K562 (cell line): Measurements from ENCODE around the gene MAGED1. TPM values are rescaled to one million over a fixed set of nuclear protein-coding genes. Genes with fewer than 3 reads are reported as not detected.

ENCODE experiments used
- ATAC-seq: fragments of 200-7000 bp; cut with Tn5 transposase; 3 replicates; pipeline ENCODE4 v1.9.1; 2020; ENCODE audit warnings: moderate library complexity
- BruUV-seq: library from RNA; stranded (reverse); fragments of 400-500 nt; replicated peaks from 2 replicates; lab custom pipeline; 2021; lab: Mats Ljungman, UMichigan
- CTCF ChIA-PET: fragments of 300-600 bp; formaldehyde crosslinking; extraction: SDS; loops from one replicate; lab custom pipeline; 2021; ENCODE audit warnings: low intra/inter-chr PET ratio; lab: Yijun Ruan, JAX
- POLR2A ChIA-PET: fragments of 300-600, 350-650 bp; sonication (Branson Sonifier 250); formaldehyde crosslinking; extraction: SDS; loops from one replicate; lab custom pipeline; 2021; ENCODE audit warnings: antibody characterized with exemption, inconsistent platforms; lab: Yijun Ruan, JAX
- DNase-seq, 4 experiments: peaks; one replicate each; pipeline versions ENCODE4 v3.0.0 to v3.0.0-alpha.2; 2011 to 2018; ENCODE audit warnings: low spot score in 3 of 4, mixed read lengths in 3 of 4; ENCODE audit errors: extremely low read depth in 1 of 4
- FAIRE-seq: peaks from 2 replicates; lab custom pipeline; 2011; peaks lifted over from hg19 to GRCh38; lab: Jason Lieb, UNC
- H2AFZ ChIP-seq: 2 replicates; pipeline ENCODE4 v1.6.0; 2011; ENCODE audit warnings: low read depth, low read length, control low read depth, inconsistent platforms
- H3K27ac ChIP-seq: fragments of 200-600 bp; 3 replicates; pipeline ENCODE4 v1.8.0; 2011; ENCODE audit warnings: low read depth, mild to moderate bottlenecking, control low read depth, inconsistent platforms, low read length, moderate library complexity, mixed read lengths; ENCODE audit errors: extremely low read depth
- H3K27me3 ChIP-seq, 2 experiments: fragments of 300-600 bp in 1 of 2; 2 replicates in 1 of 2; 3 replicates in 1 of 2; pipeline versions ENCODE4 v1.6.0 to v1.8.0; 2011; ENCODE audit warnings: inconsistent platforms in 2 of 2, low read length in 2 of 2, mild to moderate bottlenecking in 1 of 2, mixed read lengths in 1 of 2, moderate library complexity in 1 of 2; ENCODE audit not compliant: control insufficient read depth in 2 of 2, insufficient read depth in 2 of 2
- H3K36me3 ChIP-seq: fragments of 300-600 bp; 3 replicates; pipeline ENCODE4 v1.8.0; 2011; ENCODE audit warnings: mild to moderate bottlenecking, low read length, inconsistent platforms; ENCODE audit not compliant: control insufficient read depth, insufficient read depth
- H3K4me1 ChIP-seq, 2 experiments: fragments of 200-600 bp in 1 of 2; replicated peaks in 1 of 2; 2 replicates in 1 of 2; 3 replicates in 1 of 2; pipeline versions ENCODE4 v1.5.1 to v1.8.0; 2011; ENCODE audit warnings: inconsistent platforms in 2 of 2, low read length in 2 of 2, mild to moderate bottlenecking in 1 of 2, mixed read lengths in 1 of 2, moderate library complexity in 1 of 2; ENCODE audit not compliant: control insufficient read depth in 2 of 2, insufficient read depth in 2 of 2
- H3K4me2 ChIP-seq: 2 replicates; pipeline ENCODE4 v1.6.1; 2011; ENCODE audit warnings: low read length, control low read depth, inconsistent platforms, mixed read lengths; ENCODE audit not compliant: insufficient read depth
- H3K4me3 ChIP-seq: fragments of 200-600 bp; sonication (generic), shearing (Covaris generic); 2 replicates; pipeline ENCODE4 v1.5.1; 2016; ENCODE audit warnings: control low read depth, inconsistent platforms
- H3K79me2 ChIP-seq: fragments of 200-600 bp; 3 replicates; pipeline ENCODE4 v1.8.0; 2011; ENCODE audit warnings: low read length, inconsistent platforms; ENCODE audit not compliant: control insufficient read depth, insufficient read depth
- H3K9ac ChIP-seq, 2 experiments: 2 replicates each; pipeline versions ENCODE4 v1.6.0 to v1.6.1; 2011; ENCODE audit warnings: low read depth in 2 of 2, low read length in 2 of 2, control low read depth in 1 of 2, inconsistent platforms in 1 of 2, mild to moderate bottlenecking in 1 of 2, mixed read lengths in 1 of 2; ENCODE audit not compliant: insufficient read depth in 1 of 2
- H3K9me1 ChIP-seq: one replicate; pipeline ENCODE4 v1.6.0; 2011; ENCODE audit warnings: inconsistent platforms, mild to moderate bottlenecking, low read length, moderate library complexity; ENCODE audit not compliant: control insufficient read depth, insufficient read depth
- H3K9me3 ChIP-seq: replicated peaks from 2 replicates; pipeline ENCODE4 v1.5.1; 2011; ENCODE audit warnings: low read depth, low read length, inconsistent platforms; ENCODE audit not compliant: control insufficient read depth, insufficient read depth
- H4K20me1 ChIP-seq: replicated peaks from 2 replicates; pipeline ENCODE4 v1.6.1; 2011; ENCODE audit warnings: low read length, inconsistent platforms, mixed read lengths; ENCODE audit not compliant: control insufficient read depth, insufficient read depth
- BRF2 ChIP-seq: IDR thresholded peaks from 3 replicates; pipeline ENCODE4 v1.6.1; 2011; ENCODE audit warnings: borderline replicate concordance, mild to moderate bottlenecking; ENCODE audit not compliant: insufficient read length, insufficient read depth
- FOXO4 ChIP-seq: fragments of 450-650 bp; formaldehyde crosslinking; IDR thresholded peaks from 2 replicates; pipeline ENCODE4 v1.4.0; 2020; ENCODE audit warnings: mild to moderate bottlenecking, moderate library complexity
- KAT7 ChIP-seq: sonication (generic); formaldehyde crosslinking; IDR thresholded peaks from 2 replicates; pipeline ENCODE4 v1.8.0; 2022; ENCODE audit warnings: missing genetic modification reagents, mild to moderate bottlenecking, borderline replicate concordance
- POLR3G ChIP-seq: IDR thresholded peaks from 2 replicates; pipeline ENCODE4 v1.6.1; 2011; ENCODE audit not compliant: insufficient read length, insufficient replicate concordance; ENCODE audit errors: extremely low read depth
- THRAP3 ChIP-seq: fragments of 450-650 bp; IDR thresholded peaks from 2 replicates; pipeline ENCODE4 v1.6.1; 2016; ENCODE audit warnings: mild to moderate bottlenecking, inconsistent platforms, borderline replicate concordance
- ZNF324 ChIP-seq: fragments of 250-450 bp; sonication (Bioruptor Pico); IDR thresholded peaks from 2 replicates; pipeline ENCODE4 v1.4.0; 2020; ENCODE audit warnings: mild to moderate bottlenecking
- ZNF778 ChIP-seq: fragments of 450-650 bp; formaldehyde crosslinking; IDR thresholded peaks from 2 replicates; pipeline ENCODE4 v1.4.0; 2020; ENCODE audit warnings: mild to moderate bottlenecking, moderate library complexity
- WGBS: fragments of 100-300 bp; shearing (Covaris generic); methylation state at CpG from one replicate; pipeline ENCODE4 v1.1.6; 2016; ENCODE audit warnings: low coverage, mixed read lengths; ENCODE audit not compliant: insufficient coverage; ENCODE audit errors: missing lambda C conversion rate; 5-methylcytosine and 5-hydroxymethylcytosine counted together
- in situ Hi-C: fragments of 300-500 bp; cut with MboI; formaldehyde crosslinking; loops from 4 replicates; pipeline ENCODE4 v1.15.0; 2018; ENCODE audit warnings: inconsistent platforms, mixed read lengths
- intact Hi-C: fragments of 100-400 bp; cut with micrococcal nuclease; formaldehyde crosslinking; loops from 2 replicates; pipeline ENCODE4 v1.14.2; 2022
- polyA plus RNA-seq, 8 experiments: library from polyadenylated mRNA; depleted of rRNA in 4 of 8; stranded (reverse) in 5 of 8; unstranded in 3 of 8; fragments of >200 nt; fragmentation: Nextera tagmentation in 2 of 8; fragmentation: Illumina TruSeq in 1 of 8; extraction: Ambion mirVana in 2 of 8; extraction: Trizol in 1 of 8; gene quantifications; 2 replicates each; pipeline versions ENCODE4 v1.2.1 to v1.2.3, GENCODE V29; 2011 to 2014; ENCODE audit warnings: inconsistent platforms in 1 of 8, missing spikeins in 1 of 8
- total RNA-seq, 7 experiments: library from RNA; depleted of rRNA in 6 of 7; stranded (reverse); fragments of >200 nt in 6 of 7; fragmentation: Illumina TruSeq in 2 of 7; extraction: Trizol in 2 of 7; gene quantifications; 2 replicates each; pipeline versions ENCODE4 v1.2.1 to v1.2.3, GENCODE V29; 2011 to 2021; ENCODE audit warnings: low replicate concordance in 1 of 7
- TF ChIP-seq, protein P1 (sequence below): sonication (generic); formaldehyde crosslinking; IDR thresholded peaks from 2 replicates; pipeline ENCODE4 v1.8.1; 2022; ENCODE audit warnings: missing genetic modification reagents

Gene MAGED1
- total and polyA plus RNA-seq, 9 of the 15 experiments (the other 6 are each of a cell fraction or from before 2014, with no cell fraction given): 5.7 to 41.2 (median 12.7) TPM

DNA sequence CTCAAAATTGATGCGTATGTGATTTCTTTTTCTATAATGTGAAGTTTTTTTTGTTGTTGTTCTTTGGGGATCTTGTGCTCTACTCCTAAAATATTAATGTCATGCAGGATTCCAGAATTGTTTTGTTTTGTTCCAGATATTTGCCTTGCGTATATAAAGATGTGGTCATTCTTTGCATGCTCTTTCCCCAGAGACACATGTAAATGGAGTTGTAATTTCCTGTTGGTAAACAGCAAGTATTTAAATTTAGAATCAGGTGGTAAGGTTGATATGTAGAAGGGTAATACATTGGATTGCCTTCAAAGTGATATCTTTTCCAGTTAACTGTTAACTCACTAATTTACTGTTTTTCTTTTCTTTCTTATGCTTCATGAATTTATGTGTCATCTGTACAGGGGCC is 23.1 kb upstream of the MAGED1 start:
- H2AFZ ChIP-seq: no peak overlapping the region
- ATAC-seq: no peak
- WGBS: 51% methylated on average over 2 of the region's 2 CpGs
- in situ Hi-C loops (no loop called here), intact Hi-C loops (no loop called here)
- H3K79me2 ChIP-seq: no peaks in the 10 kb centered on the region; the same call in 2 of the 3 replicates
- H4K20me1 ChIP-seq: no peaks in the 10 kb centered on the region
- no peak for DNase-seq
- no peak overlapping the region for H3K4me2 ChIP-seq
- no peaks in the 10 kb centered on the region for H3K27me3 ChIP-seq
- H3K36me3 ChIP-seq: no peaks in the 10 kb centered on the region
- H3K27ac ChIP-seq: no peak overlapping the region
- H3K4me1 ChIP-seq: no peaks in the 10 kb centered on the region
- CTCF ChIA-PET: no interaction called here
- H3K4me3 ChIP-seq: no peak overlapping the region
- no peak for FAIRE-seq
- TF ChIP-seq THRAP3 (no peak), ZNF778 (CRISPR knock-in tag) (no peak)
- POLR2A ChIA-PET: no interaction called here
- no peaks in the 10 kb centered on the region for H3K9me3 ChIP-seq
- no peak overlapping the region for H3K9ac ChIP-seq
- H3K9me1 ChIP-seq: no peaks in the 10 kb centered on the region
- BruUV-seq: no TSS peak

GRCh38 chrX:51874123-51874522 is 19.3 kb upstream of the MAGED1 start:
- no peaks in the 10 kb centered on the region for H3K79me2 ChIP-seq
- H2AFZ ChIP-seq: no peak overlapping the region
- H3K27ac ChIP-seq: no peak overlapping the region
- H3K27me3 ChIP-seq: no peaks in the 10 kb centered on the region
- no TSS peak for BruUV-seq
- no peaks in the 10 kb centered on the region for H4K20me1 ChIP-seq
- CTCF ChIA-PET: no interaction called here
- no peaks in the 10 kb centered on the region for H3K9me1 ChIP-seq
- 0% methylated on average over 1 of the region's 1 CpG for WGBS
- no peak for FAIRE-seq
- H3K9ac ChIP-seq: no peak overlapping the region
- H3K4me2 ChIP-seq: no peak overlapping the region
- no peak for ATAC-seq
- in situ Hi-C loops: no loop called here
- H3K4me1 ChIP-seq: no peaks in the 10 kb centered on the region
- H3K9me3 ChIP-seq: no peaks in the 10 kb centered on the region
- DNase-seq: no peak
- intact Hi-C loops: no loop called here
- no peaks in the 10 kb centered on the region for H3K36me3 ChIP-seq
- no peak overlapping the region for H3K4me3 ChIP-seq
- POLR2A ChIA-PET: no interaction called here
- TF ChIP-seq POLR3G (no peak), ZNF324 (CRISPR knock-in tag) (no peak), BRF2 (no peak), FOXO4 (no peak), KAT7 (CRISPR knock-in tag) (no peak)
- TF ChIP-seq, protein P1, sequence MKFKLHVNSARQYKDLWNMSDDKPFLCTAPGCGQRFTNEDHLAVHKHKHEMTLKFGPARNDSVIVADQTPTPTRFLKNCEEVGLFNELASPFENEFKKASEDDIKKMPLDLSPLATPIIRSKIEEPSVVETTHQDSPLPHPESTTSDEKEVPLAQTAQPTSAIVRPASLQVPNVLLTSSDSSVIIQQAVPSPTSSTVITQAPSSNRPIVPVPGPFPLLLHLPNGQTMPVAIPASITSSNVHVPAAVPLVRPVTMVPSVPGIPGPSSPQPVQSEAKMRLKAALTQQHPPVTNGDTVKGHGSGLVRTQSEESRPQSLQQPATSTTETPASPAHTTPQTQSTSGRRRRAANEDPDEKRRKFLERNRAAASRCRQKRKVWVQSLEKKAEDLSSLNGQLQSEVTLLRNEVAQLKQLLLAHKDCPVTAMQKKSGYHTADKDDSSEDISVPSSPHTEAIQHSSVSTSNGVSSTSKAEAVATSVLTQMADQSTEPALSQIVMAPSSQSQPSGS (CRISPR knock-in tag): no peak
